Measurements from ENCODE around the gene YTHDC1.
"Not testable (repeated sequence)": the region's sequence is repeated elsewhere in the genome, so short reads cannot be mapped to it uniquely, and the experiment has no call there.

GRCh38 chr4:68281796-68282740, 67.8 kb downstream of the YTHDC1 start:
- TF ChIP-seq CTCF (conservative IDR thresholded peaks at IDR 0.05; ENCODE audit: low read length); EZH2phosphoT487 (IDR thresholded peaks at IDR 0.05; ENCODE audit: borderline replicate concordance): not testable (repeated sequence)

Measured in Loucy (cell line).